Measurements from ENCODE around the gene ZIM2.
"Not testable (repeated sequence)": the region's sequence is repeated elsewhere in the genome, so short reads cannot be mapped to it uniquely, and the experiment has no call there.

ZIM2 gene

DNA sequence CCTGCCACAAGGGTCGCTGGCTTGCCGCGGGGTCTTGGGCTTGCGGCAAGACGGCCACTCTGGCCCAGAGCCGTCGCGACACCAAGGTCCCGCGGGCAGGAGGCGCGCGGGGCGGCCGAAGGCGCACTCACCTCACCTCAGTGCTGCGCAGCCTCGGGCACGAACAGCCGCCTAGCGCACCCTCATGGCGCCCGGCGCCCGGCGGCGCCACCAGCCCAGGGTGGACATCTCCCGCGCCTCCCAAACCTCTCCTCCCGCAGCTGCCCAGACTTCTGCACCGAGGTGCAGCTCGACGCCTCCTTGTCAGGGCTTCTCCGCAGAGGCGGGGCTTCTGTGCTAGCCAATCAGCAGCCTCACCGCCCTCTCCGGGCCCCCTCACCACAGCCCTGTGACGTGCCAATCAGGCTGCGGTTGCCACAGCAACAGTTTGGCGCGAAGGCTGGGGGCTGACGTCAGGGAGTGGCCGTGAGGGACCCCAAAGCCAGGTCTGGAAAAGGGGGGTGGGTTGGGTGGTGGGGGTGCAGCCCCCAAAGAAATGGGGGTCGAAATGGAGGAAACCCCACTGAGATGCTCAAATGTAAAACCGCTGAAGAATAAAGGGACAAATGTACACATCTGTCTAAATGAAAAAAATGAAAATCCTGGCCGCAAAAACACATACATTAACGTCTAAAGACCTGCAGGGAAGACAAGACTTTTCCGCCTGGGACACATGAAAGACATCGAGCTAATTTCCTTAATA lies at the start of gene ZIM2, which contains the start of gene PEG3:
ZIM2 (minus strand) TSS at position 276 of the 742 bp plus-strand sequence. CDS start 16,449 bp downstream, outside the sequence.
PEG3 (minus strand) TSS at position 276 of the 742 bp plus-strand sequence. CDS start 16,071 bp downstream, outside the sequence.
- DNase-seq (ENCODE audit: low read depth): no peak

DNA sequence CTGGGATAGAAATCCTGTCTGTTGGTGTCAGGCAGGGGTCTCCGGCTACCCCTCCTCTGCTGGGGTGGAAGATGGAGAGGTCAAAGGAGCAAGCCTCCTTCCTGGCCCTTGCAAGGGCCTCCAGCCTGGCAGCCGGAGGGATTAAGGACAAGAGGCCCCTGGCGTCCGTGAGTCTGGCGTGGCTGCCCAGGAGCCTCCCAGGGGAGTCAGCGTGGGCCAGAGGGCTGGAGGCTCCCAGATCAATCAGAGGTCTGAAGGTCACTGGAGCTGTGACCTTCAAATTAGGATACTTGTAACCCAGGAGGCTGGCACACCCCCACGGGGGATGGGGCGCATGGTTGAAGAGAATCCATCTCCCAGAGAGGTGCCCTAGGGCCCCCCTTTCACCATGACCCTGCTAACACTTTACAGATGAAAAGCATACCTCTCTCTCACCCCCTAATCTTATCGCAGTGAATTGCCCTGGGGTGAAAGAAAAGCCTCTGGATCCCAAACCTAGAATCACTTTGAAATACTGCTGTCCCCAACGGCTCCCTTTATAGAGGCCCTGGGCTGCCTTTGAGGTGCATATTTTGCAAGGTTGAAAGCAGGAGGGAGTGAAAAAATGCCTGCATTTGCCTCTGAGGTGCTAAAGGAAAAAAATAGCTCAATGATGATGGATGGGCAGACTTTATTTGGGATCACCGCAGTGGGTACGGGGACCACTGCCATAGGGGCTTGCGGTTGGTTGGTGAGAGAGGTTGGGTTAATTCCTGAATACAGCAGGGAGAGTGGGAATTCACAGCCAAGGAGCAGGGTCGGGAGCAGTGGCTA lies 44.9 kb upstream of the ZIM2 start:
- DNase-seq (ENCODE audit: low read depth): no peak

DNA sequence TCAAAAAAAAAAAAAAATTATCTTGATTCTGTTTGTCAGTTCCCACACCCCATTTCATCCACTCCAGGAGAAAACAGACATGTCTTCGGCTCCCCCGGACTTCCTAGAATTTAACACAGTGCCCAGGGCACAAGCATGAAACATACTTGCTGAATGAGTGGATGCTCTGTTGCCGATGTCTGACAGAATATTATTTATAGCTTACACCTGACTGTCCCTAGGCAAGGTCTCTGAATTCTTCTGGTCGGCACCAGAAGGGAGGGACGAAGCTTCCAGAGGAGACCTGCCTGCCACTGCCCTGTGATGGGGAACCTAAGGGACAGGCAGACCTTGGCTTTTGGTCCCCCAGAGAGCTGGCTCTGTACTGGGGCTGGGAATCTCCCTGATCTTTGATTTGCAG lies 43.9 kb upstream of the ZIM2 start:
- no peak for DNase-seq (ENCODE audit: low read depth)

DNA sequence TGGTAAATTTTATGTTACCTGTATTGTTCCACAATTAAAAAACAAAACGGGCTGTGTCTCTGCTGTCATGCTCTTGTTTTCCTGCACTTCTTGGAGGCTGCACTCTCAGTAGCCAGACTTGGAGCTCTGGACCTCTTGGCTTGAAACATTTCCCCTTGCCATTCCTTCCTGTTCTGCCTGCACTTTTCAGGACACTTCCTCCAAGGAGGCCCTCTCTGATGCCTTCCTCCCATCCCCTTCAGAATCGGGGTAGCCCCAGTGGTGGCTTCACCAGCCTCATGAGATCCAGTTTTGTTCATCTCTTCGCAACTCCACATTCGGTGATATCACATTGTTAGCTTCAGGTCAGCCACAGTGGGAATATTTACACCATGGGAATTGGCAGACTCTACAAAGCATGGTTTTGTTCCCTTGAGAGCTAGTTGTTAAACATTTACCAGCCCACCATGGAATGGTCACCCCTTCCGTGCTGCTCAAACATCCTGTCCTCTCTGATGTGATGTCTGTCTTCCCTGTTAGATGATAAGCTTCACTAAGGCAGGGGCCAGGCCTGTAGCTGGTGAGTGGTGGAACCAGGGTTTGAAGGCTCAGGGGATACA lies 40.2 kb upstream of the ZIM2 start:
- no peak for DNase-seq (ENCODE audit: low read depth)

DNA sequence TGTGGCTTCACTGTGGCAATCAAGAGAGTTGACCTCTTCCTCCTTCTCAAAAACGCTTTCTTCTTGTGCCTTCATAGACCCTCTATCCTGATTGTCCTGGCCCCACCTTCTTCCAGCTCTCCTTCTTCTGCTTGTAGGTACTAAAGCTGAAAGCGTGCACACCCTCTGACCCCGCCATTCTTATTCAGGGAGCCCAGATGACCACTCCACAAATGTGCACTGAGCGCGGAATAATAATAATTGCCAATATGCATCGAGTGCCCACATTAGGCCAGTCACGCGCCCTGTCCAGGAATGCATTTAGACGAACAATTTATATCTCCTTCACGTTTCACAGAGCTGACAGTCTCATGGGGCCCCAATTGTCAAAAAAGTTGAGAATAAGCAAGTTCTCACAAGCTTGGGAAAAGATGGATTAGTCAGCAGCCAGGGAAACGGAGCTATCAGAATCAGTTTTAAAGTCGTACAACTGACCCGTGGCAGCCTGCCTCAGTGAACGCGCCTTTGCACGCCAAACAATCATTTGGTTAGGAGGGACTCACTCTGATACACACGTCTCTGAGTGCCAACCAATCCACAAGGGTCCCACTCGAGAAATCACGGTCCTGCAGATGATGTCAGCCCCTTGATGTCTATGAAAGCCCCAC lies 36.7 kb upstream of the ZIM2 start:
- no peak for DNase-seq (ENCODE audit: low read depth)

DNA sequence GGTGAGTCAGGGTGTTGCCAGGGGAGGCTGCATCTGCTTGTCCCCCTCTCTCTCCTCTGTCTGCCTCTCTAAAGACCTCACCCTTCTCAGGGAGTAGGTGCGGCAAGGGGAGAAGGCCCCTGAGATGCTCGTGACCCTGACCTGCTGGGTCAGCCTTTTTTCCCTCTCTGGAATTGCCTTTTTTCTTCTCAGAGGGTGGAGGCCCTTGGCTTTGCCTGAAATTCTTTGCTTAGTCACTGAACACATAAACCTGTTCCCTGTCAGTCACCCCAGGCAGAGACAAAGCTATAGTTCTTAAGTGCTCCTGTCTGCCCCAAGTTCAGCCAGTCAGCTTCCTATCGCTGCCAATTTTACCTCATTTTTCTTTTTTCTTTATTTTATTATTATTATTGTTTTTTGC lies 35.2 kb upstream of the ZIM2 start:
- no peak for DNase-seq (ENCODE audit: low read depth)

DNA sequence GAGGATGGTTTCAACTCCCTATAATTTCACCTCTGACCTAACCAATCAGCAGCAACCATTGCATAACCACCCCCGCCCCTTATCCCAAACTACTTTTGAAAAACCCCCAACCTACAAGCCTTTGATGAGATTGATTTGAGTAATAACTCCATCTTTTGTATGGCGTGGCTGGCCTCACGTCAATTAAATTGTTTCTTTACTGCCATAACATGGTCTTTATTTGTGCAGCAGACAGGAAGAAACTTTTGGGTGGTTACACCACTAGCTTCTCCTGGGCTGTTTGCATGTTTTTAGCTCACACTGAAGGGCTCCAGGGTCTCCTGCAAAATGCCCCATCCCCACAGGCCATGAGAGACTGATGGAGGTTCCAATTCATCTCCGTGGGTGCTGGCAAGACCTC lies 34.0 kb upstream of the ZIM2 start:
- no peak for DNase-seq (ENCODE audit: low read depth)

DNA sequence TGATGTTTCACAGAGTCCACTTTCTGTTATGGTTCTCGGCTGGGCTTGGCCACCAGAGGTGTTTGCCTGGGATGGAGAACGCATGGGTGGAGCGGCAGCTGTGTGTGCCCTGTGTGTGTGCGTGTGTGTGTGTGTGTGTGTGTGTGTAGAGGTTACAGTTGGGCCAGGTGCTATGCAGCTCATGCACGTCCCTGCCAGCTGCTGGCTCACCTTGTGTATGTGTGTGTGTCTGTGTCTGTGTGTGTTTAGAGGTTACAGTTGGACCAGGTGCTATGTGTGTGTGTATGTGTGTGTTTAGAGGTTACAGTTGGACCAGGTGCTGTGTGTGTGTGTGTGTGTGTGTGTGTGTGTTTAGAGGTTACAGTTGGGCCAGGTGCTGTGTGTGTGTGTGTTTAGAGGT lies 33.0 kb upstream of the ZIM2 start:
- DNase-seq (ENCODE audit: low read depth): no peak

DNA sequence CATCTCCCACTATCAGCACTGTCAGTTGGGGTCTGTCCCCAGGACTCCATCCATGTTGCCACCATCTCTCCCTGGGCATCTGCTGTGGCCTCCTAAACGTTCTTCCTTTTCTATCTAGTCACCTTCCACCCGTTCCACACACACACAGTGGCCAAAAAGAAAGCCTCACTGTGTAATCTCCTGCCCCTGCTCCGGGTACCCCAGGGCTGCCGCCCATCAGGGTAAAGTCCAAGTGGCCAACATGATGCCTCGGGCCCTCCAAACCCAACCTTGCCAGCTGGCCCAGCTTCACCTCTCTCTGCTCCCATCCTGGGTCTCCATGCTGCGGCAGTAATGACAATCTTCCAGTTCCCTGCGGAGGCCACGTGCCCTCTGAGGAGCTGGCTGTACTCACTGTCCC lies 29.4 kb upstream of the ZIM2 start:
- no peak for DNase-seq (ENCODE audit: low read depth)

DNA sequence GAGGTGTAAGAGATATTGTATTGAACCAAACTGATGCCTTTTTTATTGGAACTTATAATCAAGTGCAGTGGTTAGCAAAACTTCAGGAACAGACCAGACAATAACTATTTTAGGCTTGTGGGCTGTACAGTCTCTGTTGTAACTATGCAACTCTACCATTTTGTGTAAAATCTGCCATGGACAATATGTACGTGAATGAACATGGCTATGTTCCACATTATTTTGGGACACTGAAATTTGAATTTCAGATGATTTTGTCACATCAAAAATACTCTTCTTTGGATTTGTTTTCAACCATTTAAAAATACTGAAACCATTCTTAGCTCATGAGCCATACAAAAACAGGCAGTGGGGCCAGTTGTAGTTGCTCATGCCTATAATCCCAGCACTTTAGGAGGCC lies 27.9 kb upstream of the ZIM2 start:
- no peak for DNase-seq (ENCODE audit: low read depth)

DNA sequence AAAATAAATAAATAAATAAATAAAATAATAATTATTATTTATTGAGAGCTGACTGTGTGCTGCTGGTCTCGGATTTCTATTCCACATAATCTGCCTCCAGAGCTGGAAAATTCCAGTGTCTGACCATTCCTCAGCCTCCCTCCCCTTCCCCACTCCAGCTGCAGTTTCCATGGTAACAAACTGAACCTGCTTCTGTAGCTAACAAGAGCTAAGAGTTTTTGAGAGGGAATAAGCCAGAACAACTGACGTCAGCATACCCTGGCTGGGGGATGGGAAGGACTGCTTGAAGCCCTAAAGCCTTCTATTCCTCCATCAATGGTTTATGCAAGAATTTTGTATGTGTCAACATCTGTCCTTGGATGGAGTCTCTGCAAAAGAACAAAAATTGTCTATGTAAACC lies 26.0 kb upstream of the ZIM2 start:
- DNase-seq (ENCODE audit: low read depth): no peak

DNA sequence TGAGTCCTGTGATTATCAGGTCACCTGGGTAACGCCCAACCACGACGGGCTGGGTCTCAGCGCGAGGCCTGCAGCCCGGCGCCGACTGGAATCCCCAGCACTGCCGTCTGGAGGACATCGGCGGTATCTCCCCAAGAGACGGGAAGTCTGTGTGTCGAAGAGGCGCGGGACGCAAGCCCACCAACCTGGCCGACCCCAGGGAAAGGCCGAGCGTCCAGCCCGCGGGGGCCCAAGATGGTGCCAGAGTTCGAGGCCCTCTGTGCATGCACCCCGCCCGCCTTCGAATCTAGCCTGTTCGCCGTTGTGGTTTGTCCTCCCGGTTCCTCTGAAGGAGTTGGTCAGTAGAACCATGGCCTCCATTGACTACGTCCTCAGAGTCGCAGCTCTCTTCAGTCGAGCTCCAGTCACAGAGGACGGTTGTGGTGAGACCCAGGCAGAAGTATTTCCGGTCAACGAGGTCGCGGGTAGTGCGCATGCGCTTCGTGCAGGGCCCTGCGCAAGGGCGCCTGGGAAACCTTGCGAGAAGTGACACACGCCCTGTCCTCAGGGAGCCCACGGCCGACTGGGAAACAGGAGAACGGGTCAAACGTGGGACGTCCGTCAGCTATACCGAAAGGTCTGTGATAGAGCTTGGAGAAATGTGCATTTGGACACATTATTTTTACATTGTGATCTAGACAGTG lies 24.1 kb upstream of the ZIM2 start:
- no peak for DNase-seq (ENCODE audit: low read depth)

DNA sequence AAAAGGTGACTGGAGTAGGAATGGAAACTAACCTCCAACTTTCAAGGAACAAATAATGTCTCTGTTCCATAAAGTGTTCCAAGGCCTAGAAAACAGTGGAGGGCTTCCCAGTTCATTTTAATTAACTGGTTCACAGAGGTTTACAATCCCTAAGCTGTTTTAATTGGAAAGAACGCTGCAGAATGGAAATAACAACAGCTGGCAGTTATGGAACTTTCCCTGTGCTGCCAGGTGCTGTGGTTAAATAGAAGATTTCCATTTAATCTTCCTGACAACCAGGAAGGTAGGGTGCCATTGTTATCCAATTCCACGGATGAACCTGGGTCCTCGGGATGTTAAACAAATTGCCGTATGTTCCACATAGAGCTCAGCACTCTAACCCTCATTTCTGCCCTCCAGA lies 22.2 kb upstream of the ZIM2 start:
- DNase-seq (ENCODE audit: low read depth): no peak

DNA sequence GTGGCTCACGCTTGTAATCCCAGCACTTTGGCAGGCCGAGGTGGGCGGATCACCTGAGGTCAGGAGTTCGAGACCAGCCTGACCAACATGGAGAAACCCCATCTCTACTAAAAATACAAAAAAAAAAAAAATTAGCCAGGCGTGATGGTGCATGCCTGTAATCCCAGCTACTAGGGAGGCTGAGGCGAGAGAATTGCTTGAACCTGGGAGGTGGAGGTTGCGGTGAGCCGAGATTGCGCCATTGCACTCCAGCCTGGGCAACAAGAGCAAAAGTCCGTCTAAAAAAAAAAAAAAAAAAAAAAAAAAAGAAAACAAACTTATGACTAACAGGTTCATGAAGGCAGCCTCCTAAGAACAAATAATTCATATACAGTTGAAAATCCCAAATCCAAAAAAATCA lies 19.9 kb upstream of the ZIM2 start:
- DNase-seq (ENCODE audit: low read depth): not testable (repeated sequence)

DNA sequence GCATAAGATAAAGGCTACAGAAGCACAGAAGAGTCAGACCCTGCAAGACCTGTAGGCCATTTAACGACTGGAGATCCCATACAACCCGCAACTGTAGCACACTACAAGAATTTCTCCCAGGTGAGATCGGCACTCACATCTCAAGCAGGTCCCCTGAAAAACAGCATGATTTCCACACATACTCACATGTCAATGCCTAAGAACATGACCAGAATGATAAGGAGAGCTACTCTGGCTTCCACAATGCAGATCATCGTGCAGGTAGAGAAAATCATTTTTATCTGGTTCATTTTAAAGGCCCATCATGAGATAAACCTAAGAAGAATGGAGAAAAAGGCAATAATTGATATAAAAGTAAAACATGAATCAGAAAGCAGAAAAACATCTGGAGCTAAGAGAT lies 17.5 kb upstream of the ZIM2 start:
- DNase-seq (ENCODE audit: low read depth): no peak

DNA sequence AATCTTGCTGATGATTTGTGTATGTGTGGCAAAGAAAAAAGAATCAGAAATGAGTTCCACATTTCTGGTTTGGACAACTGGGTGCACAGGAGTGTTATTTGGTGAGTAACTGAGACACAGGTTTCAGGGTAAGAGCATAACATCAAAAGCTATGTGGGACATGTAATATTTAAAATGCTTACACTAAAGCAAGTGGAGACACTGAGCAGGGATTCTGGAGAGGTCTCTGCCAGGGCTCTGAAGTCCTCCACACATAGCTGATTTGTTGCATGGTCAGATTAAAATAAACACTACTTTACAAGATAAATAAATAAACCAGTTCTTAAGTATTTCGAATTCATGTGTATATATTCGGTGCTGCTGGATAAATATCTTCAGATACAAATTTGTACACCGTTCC lies 16.3 kb upstream of the ZIM2 start:
- DNase-seq (ENCODE audit: low read depth): no peak

DNA sequence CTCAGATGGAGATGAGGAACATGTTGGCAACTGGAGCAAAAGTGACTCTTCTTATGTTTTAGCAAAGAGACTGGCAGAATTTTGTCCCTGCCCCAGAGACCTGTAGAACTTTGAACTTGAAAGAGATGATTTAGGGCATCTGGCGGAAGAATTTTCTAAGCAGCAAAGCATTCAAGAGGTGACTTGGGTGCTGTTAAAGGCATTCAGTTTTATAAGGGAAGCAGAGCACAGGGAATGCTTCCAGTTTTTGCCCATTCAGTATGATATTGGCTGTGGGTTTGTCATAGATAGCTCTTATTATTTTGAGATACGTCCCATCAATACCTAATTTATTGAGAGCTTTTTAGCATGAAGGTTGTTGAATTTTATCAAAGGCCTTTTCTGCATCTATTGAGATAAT lies 11.8 kb upstream of the ZIM2 start:
- DNase-seq (ENCODE audit: low read depth): not testable (repeated sequence)

DNA sequence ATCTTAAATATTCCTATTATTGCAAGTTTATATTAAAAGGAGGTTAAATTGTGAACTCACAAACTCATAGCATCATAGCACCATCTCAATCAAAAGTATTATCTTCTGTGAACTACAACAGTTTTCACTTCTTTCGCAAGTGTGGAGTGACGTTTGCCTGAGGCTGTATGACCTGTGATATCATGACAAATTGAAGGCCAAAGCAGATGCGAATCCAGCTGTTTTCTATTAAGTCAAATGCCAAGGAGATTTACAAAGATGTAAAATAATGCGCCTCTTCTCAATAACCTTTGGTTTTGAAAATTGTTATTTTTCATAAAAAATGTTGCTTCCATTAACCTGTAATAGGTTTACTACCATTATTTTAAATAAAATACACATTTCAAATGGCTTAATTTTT lies 7.6 kb upstream of the ZIM2 start:
- DNase-seq (ENCODE audit: low read depth): no peak

DNA sequence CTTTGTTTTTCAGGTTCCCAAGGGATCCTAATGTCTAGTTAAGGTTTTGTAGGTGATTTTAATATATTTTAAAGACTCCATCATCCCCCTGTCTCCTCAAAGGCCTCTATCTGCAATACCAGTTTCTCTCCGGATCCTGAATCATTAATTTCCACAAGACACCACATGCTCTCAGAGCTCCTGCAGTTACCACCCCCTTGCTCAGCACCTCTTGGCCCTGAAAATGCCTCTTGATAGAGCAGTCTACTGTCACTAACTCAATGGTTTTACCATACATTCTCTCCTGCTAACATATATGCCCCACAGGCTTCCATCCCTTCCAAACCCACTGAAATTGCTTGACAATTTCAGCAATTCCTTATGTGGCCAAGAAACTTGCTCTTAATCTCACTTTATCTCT lies 1.9 kb upstream of the ZIM2 start:
- DNase-seq (ENCODE audit: low read depth): no peak

DNA sequence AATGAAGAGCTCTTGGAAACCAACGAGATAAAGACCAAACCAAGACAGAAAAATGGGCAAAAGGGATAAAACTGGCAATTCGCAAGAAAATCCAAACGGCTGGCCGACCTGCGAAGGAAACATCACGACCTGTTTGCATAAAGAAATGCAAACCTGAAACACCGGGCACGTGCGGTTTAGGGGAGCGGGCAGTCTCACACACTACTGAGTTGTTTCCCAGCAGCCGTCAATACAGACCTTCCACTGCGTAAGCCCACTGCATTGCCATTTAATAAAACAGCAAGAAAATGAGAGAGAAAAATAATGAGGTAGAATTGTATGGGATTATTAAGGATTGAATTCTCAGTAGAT lies 642 bp upstream of the ZIM2 start:
- no peak for DNase-seq (ENCODE audit: low read depth)

DNA sequence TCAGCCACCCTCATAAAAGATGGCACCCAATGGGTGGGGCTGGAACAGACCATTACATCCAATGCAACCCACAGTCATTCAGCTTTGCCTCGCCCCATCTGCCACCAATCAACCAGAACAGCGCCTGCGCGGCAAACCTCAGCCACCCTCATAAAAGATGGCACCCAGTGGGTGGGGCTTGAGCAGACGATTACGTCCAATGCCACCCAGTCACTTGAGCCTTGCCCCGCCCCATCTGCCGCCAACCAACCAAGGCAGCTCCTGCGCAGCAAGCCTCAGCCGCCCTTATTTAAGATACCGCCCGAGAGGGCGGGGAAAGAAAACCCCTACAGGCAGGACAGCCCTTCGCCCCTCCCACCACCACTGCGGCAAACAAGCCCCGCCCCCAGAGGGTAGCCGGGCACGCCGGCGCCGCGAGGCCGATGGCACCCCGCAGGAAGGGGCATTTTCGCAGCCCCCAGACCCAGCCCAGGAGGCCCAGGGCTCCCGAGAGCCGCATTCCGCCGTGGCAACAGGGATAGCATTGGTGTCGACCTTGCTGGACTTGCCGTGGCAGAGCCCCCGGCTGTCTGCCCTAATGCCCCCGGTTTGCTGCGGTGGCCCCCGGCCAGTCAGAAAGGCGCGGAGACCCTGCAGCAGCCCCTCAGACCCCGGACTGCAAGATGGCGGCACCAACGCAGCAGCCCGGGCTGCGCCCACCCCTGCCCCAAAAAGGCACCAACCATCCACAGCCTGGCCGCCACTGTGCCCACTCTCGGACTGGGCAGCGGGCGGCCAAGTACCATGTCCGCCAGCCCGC lies 675 bp downstream of the ZIM2 start:
- peak; percentile 13 for DNase-seq (ENCODE audit: low read depth)

Measured in fibroblast of gingiva (primary cell).